Endothelial cell of umbilical vein (primary cell): ENCODE results near the gene DIS3L2. TPM values are rescaled to one million over a fixed set of nuclear protein-coding genes. Genes with fewer than 3 reads are reported as not detected.

Source experiments
- BruUV-seq: library from RNA; stranded (reverse); fragments of 400-500 nt; replicated peaks from 2 replicates; lab custom pipeline; 2021; lab: Mats Ljungman, UMichigan
- CTCF ChIA-PET: fragments of 300-600, 350-600 bp; sonication (Branson Sonifier 250); formaldehyde crosslinking; loops from one replicate; lab custom pipeline; 2021; ENCODE audit warnings: antibody characterized with exemption, inconsistent platforms; lab: Charles Lee
- POLR2A ChIA-PET: fragments of 300-600, 350-600 bp; sonication (Branson Sonifier 250); formaldehyde crosslinking; loops from one replicate; lab custom pipeline; 2021; ENCODE audit warnings: antibody characterized with exemption, inconsistent platforms; lab: Charles Lee
- DNase-seq: peaks from one replicate; pipeline ENCODE4 v3.0.0-alpha.2; 2011; ENCODE audit warnings: low read depth, low spot score
- FAIRE-seq: peaks from 2 replicates; lab custom pipeline; 2011; peaks lifted over from hg19 to GRCh38; lab: Jason Lieb, UNC
- H2AFZ ChIP-seq: 2 replicates; pipeline ENCODE4 v1.6.0; 2012; ENCODE audit warnings: low read depth, low read length, control low read depth, inconsistent platforms
- H3K27ac ChIP-seq: 2 replicates; pipeline ENCODE4 v1.5.1; 2011; ENCODE audit warnings: low read depth, mild to moderate bottlenecking, control low read depth, low read length, moderate library complexity; ENCODE audit not compliant: insufficient read depth
- H3K27me3 ChIP-seq, 2 experiments: 2 replicates each; pipeline versions ENCODE4 v1.6.0 to v1.6.1; 2011; ENCODE audit warnings: low read length in 2 of 2, mixed read lengths in 1 of 2; ENCODE audit not compliant: control insufficient read depth in 2 of 2, insufficient read depth in 2 of 2
- H3K36me3 ChIP-seq, 2 experiments: 2 replicates in 1 of 2; 3 replicates in 1 of 2; pipeline ENCODE4 v1.5.1; 2011; ENCODE audit warnings: low read length in 2 of 2, mild to moderate bottlenecking in 1 of 2, moderate library complexity in 1 of 2; ENCODE audit not compliant: control insufficient read depth in 2 of 2, insufficient read depth in 2 of 2; ENCODE audit errors: extremely low read depth in 1 of 2
- H3K4me1 ChIP-seq: 3 replicates; pipeline ENCODE4 v1.5.1; 2011; ENCODE audit warnings: mild to moderate bottlenecking, low read length; ENCODE audit not compliant: control insufficient read depth, insufficient read depth; ENCODE audit errors: extremely low read depth
- H3K4me2 ChIP-seq: 2 replicates; pipeline ENCODE4 v1.6.1; 2011; ENCODE audit warnings: low read length, control low read depth, mixed read lengths; ENCODE audit not compliant: insufficient read depth
- H3K4me3 ChIP-seq, 3 experiments: fragments of 200-600 bp in 1 of 3; sonication (generic), shearing (Covaris generic) in 1 of 3; replicated peaks in 1 of 3; 2 replicates each; pipeline ENCODE4 v1.5.1; 2011 to 2016; ENCODE audit warnings: control low read depth in 3 of 3, low read length in 3 of 3, mild to moderate bottlenecking in 2 of 3, inconsistent platforms in 1 of 3, low read depth in 1 of 3, moderate library complexity in 1 of 3; ENCODE audit not compliant: insufficient read depth in 1 of 3
- H3K79me2 ChIP-seq: 2 replicates; pipeline ENCODE4 v1.6.0; 2012; ENCODE audit warnings: low read length, inconsistent platforms; ENCODE audit not compliant: control insufficient read depth, insufficient read depth
- H3K9ac ChIP-seq: replicated peaks from 2 replicates; pipeline ENCODE3; 2011; ENCODE audit warnings: low read length, control low read depth; ENCODE audit not compliant: insufficient read depth; ENCODE audit errors: extremely low read depth
- H3K9me1 ChIP-seq: replicated peaks from 3 replicates; pipeline ENCODE4 v1.6.0; 2011; ENCODE audit warnings: mild to moderate bottlenecking, low read length; ENCODE audit not compliant: control insufficient read depth, insufficient read depth; ENCODE audit errors: extremely low read depth
- H3K9me3 ChIP-seq: replicated peaks from 2 replicates; pipeline ENCODE4 v1.5.1; 2012; ENCODE audit warnings: low read length, inconsistent platforms; ENCODE audit not compliant: control insufficient read depth, insufficient read depth
- H4K20me1 ChIP-seq: replicated peaks from 2 replicates; pipeline ENCODE3; 2011; ENCODE audit warnings: mild to moderate bottlenecking, low read length; ENCODE audit not compliant: control insufficient read depth, insufficient read depth; ENCODE audit errors: extremely low read depth
- CTCF ChIP-seq, 2 donors: IDR thresholded peaks; 1 replicate in 1 of 2; 2 replicates in 1 of 2; pipeline ENCODE4 v1.5.1; 2011; ENCODE audit warnings: low read length in 2 of 2, mild to moderate bottlenecking in 2 of 2, moderate library complexity in 2 of 2, control low read depth in 1 of 2, inconsistent platforms in 1 of 2, low read depth in 1 of 2; ENCODE audit not compliant: insufficient read depth in 1 of 2; ENCODE audit errors: extremely low read depth in 1 of 2
- EZH2 ChIP-seq: IDR thresholded peaks from 2 replicates; pipeline ENCODE4 v1.6.1; 2012; ENCODE audit warnings: borderline replicate concordance, low read depth, mild to moderate bottlenecking, moderate library complexity, low read length, inconsistent platforms; ENCODE audit not compliant: severe bottlenecking
- dilution Hi-C: fragments of 300-500 bp; cut with MboI; formaldehyde crosslinking; loops from one replicate; pipeline ENCODE4 v1.15.0; 2019; ENCODE audit warnings: low sequenced_read_pairs; ENCODE audit not compliant: extremely low pct_ligation_motif_present
- intact Hi-C: fragments of 100-400 bp; cut with micrococcal nuclease; formaldehyde crosslinking; loops from one replicate; pipeline ENCODE4 v1.10.0; 2022
- polyA plus RNA-seq, 4 experiments: library from polyadenylated mRNA; depleted of rRNA in 3 of 4; stranded (reverse) in 3 of 4; unstranded in 1 of 4; fragments of >200 nt; gene quantifications; 2 replicates each; pipeline versions ENCODE4 v1.2.1 to v1.2.3, GENCODE V29; 2011 to 2012; ENCODE audit warnings: missing spikeins in 1 of 4
- total RNA-seq: library from RNA; stranded (reverse); gene quantifications from 2 replicates; pipeline ENCODE4 v1.2.3, GENCODE V29; 2021
- TF ChIP-seq, protein P1 (sequence below): IDR thresholded peaks from 2 replicates; pipeline ENCODE4 v1.6.1; 2011; ENCODE audit not compliant: insufficient read depth, insufficient read length

Gene DIS3L2
- total and polyA plus RNA-seq, 2 donors (not counting 3 experiments of a cell fraction or from before 2014, with no cell fraction given) = 14.6 to 31.2 TPM

DNA sequence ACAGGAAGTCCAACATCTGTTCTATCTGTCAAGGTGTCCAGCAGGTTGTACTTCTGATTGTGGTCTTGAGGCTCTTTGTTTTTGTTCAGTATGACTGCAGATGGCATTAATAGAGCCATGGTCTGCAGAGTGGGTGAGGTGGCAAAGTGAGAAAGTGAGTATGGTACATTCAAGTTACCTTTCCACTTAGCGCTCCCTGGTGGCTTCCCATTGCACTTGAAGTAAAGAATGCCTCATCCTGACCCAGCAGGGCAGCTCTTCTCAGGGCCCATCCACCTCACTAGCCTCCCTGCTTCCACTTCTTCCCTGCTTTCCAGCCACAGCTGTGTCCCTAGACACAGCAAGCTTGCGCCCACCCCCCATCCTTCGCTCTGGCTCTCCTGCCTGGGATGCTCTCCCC lies 269.0 kb downstream of the DIS3L2 start:
- dilution Hi-C loops = no loop called here
- BruUV-seq = no TSS peak

More for the DNA sequence above, 269.0 kb downstream of the DIS3L2 start:
- Histone ChIP-seq H2AFZ (no peak overlapping the region), H3K27ac (no peak overlapping the region), H3K9me1 (no peaks in the 10 kb centered on the region), H3K4me3 (no peak overlapping the region), H3K79me2 (no peaks in the 10 kb centered on the region), H3K9me3 (no peaks in the 10 kb centered on the region), H3K36me3 (no peaks in the 10 kb centered on the region), H3K9ac (no peak overlapping the region), H4K20me1 (no peaks in the 10 kb centered on the region), H3K27me3 (no peaks in the 10 kb centered on the region), H3K4me2 (no peak overlapping the region), H3K4me1 (no peaks in the 10 kb centered on the region)
- TF ChIP-seq CTCF (IDR thresholded peaks at IDR 0.05; ENCODE audit: extremely low read depth in 1 of 2, insufficient read depth in 1 of 2, low read depth in 1 of 2, low read length in 2 of 2) (peak; percentile 11 to 28), EZH2 (no peak)
- TF ChIP-seq, protein P1, sequence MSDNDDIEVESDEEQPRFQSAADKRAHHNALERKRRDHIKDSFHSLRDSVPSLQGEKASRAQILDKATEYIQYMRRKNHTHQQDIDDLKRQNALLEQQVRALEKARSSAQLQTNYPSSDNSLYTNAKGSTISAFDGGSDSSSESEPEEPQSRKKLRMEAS = no peak
- DNase-seq (no peak), FAIRE-seq (no peak)
- POLR2A ChIA-PET = no interaction called here
- CTCF ChIA-PET = interaction anchor here (1.2 to 1.5 kb wide), 3 partner anchors 25 to 325 kb away, joined by 3 to 12 read pairs (median 4); no protein-coding TSS in a partner anchor
- intact Hi-C loops = loop anchor here (1.0 kb wide), 2 partner anchors 305 to 324 kb away; no protein-coding TSS in a partner anchor
